HG02885 (cell line): Measurements from ENCODE around the gene DNAJC25.
"Not testable (repeated sequence)": the region's sequence is repeated elsewhere in the genome, so short reads cannot be mapped to it uniquely, and the experiment has no call there.

ENCODE experiments used
- ATAC-seq: cut with Tn5 transposase; IDR thresholded peaks from one replicate; pipeline ENCODE4 v1.9.1; 2021; ENCODE audit warnings: mild to moderate bottlenecking; ENCODE audit not compliant: unreplicated experiment, poor library complexity

Gene DNAJC25

GRCh38 chr9:111631214-111631971, at the start of gene DNAJC25:
DNAJC25 (plus strand) TSS chr9:111631334; CDS start chr9:111631408, 74 bp downstream.
- ATAC-seq, result peak; percentile 97

GRCh38 chr9:111582888-111583287, 48.2 kb upstream of the DNAJC25 start:
- ATAC-seq, result no peak

DNA sequence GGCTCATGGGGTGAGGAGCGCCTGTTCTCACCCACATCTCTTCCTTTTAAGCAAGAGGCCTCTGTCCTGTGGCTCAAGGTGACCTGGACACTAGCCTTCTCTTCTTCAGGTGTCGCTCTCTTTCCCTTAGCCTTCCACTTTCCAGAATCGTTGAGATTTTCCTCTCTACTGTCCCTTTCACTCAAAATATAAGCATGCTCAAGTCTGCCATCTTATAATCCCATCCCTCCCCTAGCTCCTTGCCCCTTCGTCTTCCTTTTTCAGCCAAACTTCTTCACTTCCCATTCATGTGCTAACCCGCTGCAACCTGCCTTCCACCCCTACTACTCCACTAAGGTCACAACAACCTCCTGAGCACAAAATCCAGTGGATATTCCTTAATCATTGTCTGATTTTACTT, 44.8 kb upstream of the DNAJC25 start:
- ATAC-seq, result no peak

DNA sequence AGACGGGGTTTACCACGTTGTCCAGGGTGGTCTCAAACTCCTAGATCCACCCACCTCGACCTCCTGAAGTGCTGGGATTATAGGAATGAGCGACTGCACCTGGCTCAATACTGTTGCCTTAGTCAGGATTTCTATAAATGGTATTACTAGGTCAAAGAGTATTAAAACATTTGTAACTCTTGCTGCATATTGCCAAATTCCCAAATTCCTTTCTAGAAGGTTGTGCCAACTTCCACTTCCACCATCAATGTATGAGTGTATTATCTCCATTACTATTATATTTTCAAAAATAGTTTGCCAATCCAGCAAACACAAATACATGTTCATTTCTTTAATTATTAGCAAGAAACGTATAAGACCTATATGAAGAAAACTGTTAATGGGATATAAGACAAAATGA, 42.3 kb upstream of the DNAJC25 start:
- no peak for ATAC-seq

DNA sequence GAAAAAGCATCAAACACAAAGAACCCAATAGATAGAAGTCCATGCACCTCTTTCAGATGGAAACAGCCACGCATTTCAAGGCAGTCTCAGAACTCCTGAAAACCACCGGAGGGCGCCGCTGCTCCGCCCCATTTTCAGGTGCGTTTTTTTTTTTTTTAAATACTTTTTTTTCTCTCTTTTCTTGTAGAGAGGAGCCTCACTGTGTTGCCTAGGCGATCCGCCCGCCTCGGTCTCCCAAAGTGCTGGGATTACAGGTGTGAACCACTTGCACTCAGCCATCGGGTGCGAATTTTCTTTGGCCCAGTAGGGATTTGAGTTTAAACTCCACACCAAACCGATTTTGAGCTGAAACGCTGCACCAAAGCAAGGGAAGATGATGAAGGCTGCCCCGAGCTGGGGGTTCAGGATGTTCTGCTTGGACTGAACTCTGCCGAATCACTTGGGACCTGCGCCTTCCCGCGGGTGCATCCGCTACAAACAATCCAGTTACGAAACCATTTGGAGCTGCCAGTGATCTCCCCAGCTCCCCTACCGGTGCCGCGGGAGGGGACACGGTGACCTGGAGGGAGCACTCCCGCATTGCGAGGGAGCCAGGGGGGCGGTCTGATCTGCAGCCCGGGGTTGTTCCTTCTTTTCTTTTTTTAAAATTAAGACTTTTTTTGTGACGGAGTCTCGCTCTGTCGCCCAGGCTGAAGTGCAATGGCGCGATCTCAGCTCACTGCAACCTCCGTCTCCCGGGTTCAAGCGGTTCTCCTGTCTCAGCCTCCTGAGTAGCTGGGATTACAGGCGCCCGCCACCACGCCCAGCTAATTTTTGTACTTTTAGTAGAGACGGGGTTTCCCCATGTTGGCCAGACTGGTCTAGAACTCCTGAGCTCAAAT, 33.0 kb upstream of the DNAJC25 start:
- peak; percentile 56 for ATAC-seq

DNA sequence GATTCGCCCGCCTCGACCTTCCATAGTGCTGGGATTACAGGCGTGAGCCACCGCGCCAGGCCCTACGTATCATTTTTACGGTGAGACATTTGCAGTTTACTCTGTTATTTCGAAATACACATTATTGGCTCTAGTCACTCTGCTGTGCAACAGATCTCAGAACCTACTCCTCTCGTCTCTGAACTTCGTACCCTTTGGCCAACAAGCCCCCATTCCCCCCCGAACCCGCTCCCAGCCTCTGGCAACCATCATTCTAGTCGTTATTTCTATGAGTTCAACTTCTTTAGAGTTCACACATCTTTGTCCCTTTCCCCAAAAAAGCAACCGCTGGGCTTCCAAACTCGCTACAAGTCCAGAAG, 32.4 kb upstream of the DNAJC25 start:
- ATAC-seq, result no peak

DNA sequence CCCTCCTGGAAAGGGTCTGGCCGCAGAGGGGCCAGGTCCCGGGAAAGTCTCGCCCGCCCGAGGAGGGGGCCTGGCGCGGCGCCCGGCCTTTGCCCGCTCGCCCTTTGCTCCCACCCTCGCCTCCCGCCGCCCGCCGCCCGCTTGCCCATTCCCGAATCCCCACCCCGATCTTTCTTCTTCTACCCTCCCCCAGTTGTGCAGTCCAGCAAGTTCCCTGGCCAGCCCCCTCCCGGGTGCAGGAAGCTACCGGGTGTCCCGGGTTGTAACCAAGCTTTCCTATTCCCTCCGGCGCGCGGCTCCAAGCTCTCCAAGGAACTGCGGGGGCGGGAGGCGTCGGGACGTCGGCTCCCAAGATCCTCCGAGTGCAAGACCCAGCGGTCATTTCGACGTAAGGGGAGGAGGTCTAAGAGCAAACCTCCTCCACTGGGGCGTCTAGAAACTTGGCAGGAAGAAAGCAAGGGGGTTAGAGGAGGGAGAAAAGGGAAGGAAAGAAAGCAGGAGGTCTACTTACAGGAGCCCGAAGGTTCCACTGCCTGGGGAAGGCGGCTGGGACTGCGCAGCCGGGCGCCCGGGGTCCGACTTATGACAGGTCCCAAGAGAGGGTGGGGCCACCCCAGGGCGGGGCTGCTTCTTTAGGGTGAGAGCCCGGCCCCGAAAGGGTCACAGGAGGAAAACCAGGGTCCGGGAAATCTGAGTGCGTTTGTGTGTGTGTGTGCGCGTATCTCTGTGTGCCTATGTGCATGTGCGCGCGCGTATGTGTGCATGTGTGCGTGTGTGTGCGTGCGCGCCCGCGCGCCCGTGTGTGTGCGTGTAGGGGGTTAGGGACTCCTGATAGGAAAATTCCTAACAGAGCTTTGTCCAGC, 31.8 kb upstream of the DNAJC25 start, which contains the start of gene PTGR1:
TSS of gene PTGR1 (minus strand) at position 556 of the 863 bp plus-strand sequence. CDS start 2,225 bp downstream, outside the sequence.
- ATAC-seq, result peak; percentile 51

- ATAC-seq, result peak; percentile 16
These were observed 31.2 kb upstream of the DNAJC25 start for GRCh38 chr9:111599955-111600343.

DNA sequence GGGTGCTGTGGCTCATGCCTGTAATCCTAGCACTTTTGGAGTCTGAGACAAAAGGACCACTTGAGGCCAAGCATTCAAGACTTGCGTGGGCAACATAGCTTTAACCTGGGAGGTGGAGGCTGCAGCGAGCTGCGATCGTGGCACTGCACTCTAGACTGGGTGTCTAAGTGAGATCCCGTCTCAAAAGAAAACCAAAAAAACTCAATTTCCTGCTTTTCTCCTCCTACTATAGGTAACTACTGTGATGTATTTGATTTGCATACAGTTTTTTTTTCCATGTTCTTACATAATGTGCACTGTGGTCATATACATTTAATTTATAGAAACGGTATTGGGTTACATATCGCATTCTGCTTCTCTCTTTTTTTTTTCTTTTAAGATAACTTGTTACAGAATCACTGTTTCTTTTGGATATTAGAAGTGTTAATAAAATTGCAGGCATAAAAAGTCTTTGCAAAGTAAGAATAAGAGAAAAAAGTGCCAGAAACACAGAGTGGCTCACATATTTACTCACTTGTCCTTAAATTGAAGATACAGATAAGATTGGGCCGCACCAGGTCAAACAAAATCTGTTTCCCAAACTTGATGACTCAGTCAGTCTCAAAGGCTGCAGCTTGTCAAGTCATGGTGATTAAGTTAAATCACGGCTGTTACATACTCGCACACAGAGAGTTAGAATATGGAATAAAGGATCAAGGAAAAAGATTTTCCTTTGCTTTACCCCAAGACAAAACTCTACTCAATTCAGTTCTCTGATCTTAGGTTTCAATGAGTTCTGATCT, 29.7 kb upstream of the DNAJC25 start:
- ATAC-seq, result no peak

GRCh38 chr9:111603041-111603440, 28.1 kb upstream of the DNAJC25 start:
- no peak for ATAC-seq

DNA sequence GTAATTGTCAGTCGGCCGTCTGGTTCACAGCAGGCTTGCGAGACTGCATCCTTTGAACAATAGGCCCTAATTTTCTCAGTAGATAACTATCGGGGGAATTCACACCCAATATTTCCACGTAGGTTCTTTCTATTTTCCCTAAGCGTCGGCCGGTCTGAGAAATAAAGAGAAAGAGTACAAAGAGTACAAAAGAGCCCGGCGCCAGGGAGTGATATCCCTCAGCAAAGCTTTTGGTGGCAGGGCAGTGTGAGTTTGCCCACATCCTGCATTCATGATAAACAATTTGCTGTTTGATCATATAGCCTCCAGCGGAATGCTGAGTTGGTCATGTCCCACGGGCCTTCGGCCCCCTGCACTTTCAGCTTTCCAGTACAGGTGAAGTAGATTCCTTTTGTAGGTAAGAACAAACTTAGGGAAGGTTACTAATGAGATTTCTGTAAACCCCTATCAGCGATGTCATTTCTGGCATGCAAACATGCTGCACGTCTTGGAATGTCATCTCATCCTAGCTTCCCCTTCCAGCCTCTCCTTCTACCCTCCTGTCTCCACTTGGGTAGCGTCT, 27.0 kb upstream of the DNAJC25 start:
- ATAC-seq, result no peak

DNA sequence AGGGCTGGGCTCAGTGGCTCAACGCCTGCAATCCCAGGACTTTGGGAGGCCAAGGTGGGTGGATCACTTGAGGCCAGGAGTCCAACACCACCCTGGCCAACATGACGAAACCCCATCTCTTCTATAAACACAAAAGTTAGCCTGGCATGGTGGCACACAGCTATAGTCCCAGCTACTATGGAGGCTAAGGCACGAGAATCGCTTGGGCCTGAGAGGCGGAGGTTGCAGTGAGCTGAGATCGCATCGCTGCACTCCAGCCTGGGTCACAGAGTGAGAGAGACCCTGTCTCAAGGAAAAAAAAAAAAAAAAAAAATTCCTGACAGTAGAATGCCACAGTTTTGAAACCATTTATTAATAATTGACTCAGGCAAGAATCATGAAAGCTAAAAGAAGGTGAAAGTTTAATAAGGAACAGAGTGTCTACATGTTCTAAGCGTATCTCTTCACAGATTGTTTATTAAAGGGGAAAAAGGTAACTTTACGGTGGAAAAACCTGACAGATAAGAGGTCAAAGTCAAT, 26.0 kb upstream of the DNAJC25 start:
- ATAC-seq, result no peak

DNA sequence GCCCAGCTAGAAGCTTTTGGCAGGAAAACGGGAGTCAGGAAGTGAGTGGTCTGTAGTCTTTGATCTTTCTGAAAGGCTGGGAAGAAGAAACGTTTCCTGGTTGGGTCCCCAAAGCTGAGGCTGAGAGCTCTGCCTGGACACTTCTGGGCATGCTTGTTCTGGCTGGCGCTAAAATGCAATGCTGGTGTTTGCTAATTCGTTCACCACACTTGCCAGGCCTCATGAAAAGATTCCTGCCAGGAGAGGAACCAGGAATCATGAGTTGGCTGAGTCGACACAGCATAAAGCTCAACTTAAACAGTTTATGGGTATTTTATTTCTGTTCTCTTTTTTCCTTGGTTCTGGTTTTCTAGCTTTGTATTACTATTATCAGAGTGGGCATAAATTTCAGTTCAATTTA, 21.0 kb upstream of the DNAJC25 start:
- ATAC-seq, result no peak

- ATAC-seq, result no peak
These were observed 20.3 kb upstream of the DNAJC25 start for GRCh38 chr9:111610845-111611244.

DNA sequence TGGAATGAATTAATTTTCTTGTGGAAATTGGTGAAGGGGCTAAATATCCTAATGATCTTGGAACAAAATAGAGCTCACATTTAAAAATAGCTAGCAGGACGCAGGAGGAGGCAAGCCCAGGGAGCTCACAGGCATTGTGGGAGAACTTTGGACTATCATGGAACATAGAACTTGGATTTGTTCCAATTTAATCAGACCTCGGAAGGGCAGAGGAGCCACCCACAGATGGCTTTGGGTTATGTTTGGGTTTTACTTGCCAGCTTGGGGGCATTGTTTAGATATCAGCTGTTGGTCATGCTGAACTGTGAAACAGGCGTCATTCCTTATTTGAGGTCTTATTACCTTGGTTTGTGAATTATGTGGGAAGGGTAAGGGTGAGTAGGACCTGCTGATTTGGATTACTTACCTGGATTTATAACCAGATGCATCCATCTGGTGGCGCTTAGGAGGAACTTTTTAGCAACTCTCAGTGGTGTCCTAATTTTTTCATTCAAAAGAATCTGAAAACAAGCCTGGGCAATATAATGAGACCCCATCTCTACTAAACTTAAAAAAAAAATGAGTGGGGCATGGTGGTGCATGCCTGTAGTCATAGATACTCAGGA, 17.6 kb upstream of the DNAJC25 start:
- ATAC-seq, result no peak

- ATAC-seq, result no peak
These were observed 15.2 kb upstream of the DNAJC25 start for GRCh38 chr9:111615928-111616327.

DNA sequence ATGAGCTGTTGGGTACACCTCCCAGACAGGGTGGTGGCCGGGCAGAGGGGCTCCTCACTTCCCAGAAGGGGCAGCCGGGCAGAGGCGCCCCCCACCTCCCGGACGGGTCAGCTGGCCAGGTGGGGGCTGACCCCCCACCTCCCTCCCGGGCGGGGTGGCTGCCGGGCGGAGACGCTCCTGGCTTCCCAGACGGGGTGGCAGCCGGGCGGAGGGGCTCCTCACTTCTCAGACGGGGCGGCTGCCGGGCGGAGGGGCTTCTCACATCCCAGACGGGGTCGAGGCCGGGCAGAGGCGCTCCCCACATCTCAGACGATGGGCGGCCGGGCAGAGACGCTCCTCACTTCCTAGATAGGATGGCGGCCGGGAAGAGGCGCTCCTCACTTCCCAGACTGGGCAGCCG, 13.8 kb upstream of the DNAJC25 start:
- not testable (repeated sequence) for ATAC-seq

DNA sequence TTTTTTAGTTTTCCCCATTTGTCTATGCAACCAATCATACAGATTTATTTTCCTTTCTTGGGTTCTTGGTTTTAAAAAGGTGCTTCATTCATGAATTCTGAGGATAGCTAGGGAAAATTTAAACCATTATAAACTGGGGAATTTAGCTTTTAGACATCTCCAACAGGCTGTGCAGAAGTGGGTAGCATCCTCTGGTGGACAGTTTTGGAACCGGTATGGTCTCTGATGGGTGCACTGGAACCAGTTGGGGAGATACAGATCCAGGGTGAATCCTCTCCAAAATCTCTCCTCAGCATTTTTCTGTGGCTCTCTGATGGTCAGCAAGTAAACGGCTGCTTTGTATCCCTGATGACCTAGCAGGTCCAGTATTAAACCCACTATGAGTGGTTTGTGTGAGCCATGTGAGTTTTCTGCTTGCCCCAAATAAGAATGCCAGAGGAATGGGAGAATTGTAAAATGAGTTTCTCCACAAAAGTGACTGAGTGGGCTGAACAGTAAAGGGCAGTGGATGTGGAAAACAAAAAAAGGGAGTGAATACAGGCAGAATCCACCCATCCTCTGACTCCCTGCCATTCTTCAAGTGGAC, 9.1 kb upstream of the DNAJC25 start:
- ATAC-seq, result no peak
